Endothelial cell of umbilical vein (primary cell): Measurements from ENCODE around the gene EXOSC6.

ENCODE experiments used
- CTCF ChIP-seq, 2 donors: IDR thresholded peaks; 1 replicate in 1 of 2; 2 replicates in 1 of 2; pipeline ENCODE4 v1.5.1; 2011; ENCODE audit warnings: low read length in 2 of 2, mild to moderate bottlenecking in 2 of 2, moderate library complexity in 2 of 2, control low read depth in 1 of 2, inconsistent platforms in 1 of 2, low read depth in 1 of 2; ENCODE audit not compliant: insufficient read depth in 1 of 2; ENCODE audit errors: extremely low read depth in 1 of 2
- EZH2 ChIP-seq: IDR thresholded peaks from 2 replicates; pipeline ENCODE4 v1.6.1; 2012; ENCODE audit warnings: borderline replicate concordance, low read depth, mild to moderate bottlenecking, moderate library complexity, low read length, inconsistent platforms; ENCODE audit not compliant: severe bottlenecking
- GATA2 ChIP-seq: IDR thresholded peaks from 2 replicates; pipeline ENCODE4 v1.7.0; 2011; ENCODE audit warnings: low read depth, mild to moderate bottlenecking, moderate library complexity, mixed read lengths, low read length; ENCODE audit not compliant: insufficient read length, insufficient read depth
- JUN ChIP-seq: IDR thresholded peaks from 2 replicates; pipeline ENCODE4 v1.6.1; 2011; ENCODE audit warnings: borderline replicate concordance, low read depth; ENCODE audit not compliant: insufficient read length, insufficient read depth
- MAX ChIP-seq: IDR thresholded peaks from 2 replicates; pipeline ENCODE4 v1.6.1; 2011; ENCODE audit not compliant: insufficient read depth, insufficient read length
- MYC ChIP-seq: IDR thresholded peaks from one replicate; pipeline ENCODE4 v1.6.1; 2011; ENCODE audit warnings: mild to moderate bottlenecking, low read depth, low read length
- POLR2A ChIP-seq: IDR thresholded peaks from 2 replicates; pipeline ENCODE4 v1.6.1; 2012; ENCODE audit warnings: low read depth, mild to moderate bottlenecking, control low read depth, low read length
- POLR2AphosphoS5 ChIP-seq: IDR thresholded peaks from 2 replicates; pipeline ENCODE4 v1.6.1; 2012; ENCODE audit warnings: low read depth, mild to moderate bottlenecking, control low read depth, low read length, moderate library complexity; ENCODE audit not compliant: insufficient read depth

- TF ChIP-seq GATA2 = no peak
- TF ChIP-seq CTCF (IDR thresholded peaks at IDR 0.05; ENCODE audit: extremely low read depth in 1 of 2, insufficient read depth in 1 of 2, low read depth in 1 of 2, low read length in 2 of 2) = peak; percentile 96 to 97
- TF ChIP-seq JUN = no peak
- peak; percentile 86 for TF ChIP-seq POLR2A
- TF ChIP-seq EZH2 = no peak
- peak; percentile 95 for TF ChIP-seq POLR2AphosphoS5
- no peak for TF ChIP-seq MAX
- TF ChIP-seq MYC = no peak
Observed at GRCh38 chr16:70251629-70252354, at the start of gene EXOSC6.
